K562 (cell line): ENCODE measurements around the gene RALB.

Experiments
- CTCF ChIP-seq, 3 experiments: IDR thresholded peaks in 2 of 3; conservative IDR thresholded peaks in 1 of 3; 2 replicates each; pipeline ENCODE4 v1.5.1; 2011 to 2012; ENCODE audit warnings: low read length in 3 of 3, mild to moderate bottlenecking in 3 of 3, control low read depth in 2 of 3, improper control_type of control experiment in 1 of 3, inconsistent platforms in 1 of 3, low read depth in 1 of 3, mixed read lengths in 1 of 3, moderate library complexity in 1 of 3; ENCODE audit not compliant: insufficient read depth in 2 of 3
- EP300 ChIP-seq: IDR thresholded peaks from 2 replicates; pipeline ENCODE4 v1.6.1; 2012; ENCODE audit warnings: low read length, improper control_type of control experiment
- FOSL1 ChIP-seq: fragments of 200-800 bp; sonication (Bioruptor generic); conservative IDR thresholded peaks from 2 replicates; pipeline ENCODE4 v1.6.1; 2016; ENCODE audit warnings: missing genetic modification characterization, missing compliant biosample characterization
- RFX5 ChIP-seq: IDR thresholded peaks from 2 replicates; pipeline ENCODE4 v1.6.1; 2011; ENCODE audit warnings: low read depth, mild to moderate bottlenecking, improper control_type of control experiment, low read length
- ZBTB1 ChIP-seq: sonication (generic); formaldehyde crosslinking; IDR thresholded peaks from 2 replicates; pipeline ENCODE4 v1.8.1; 2023; ENCODE audit warnings: missing genetic modification reagents, low read depth, mild to moderate bottlenecking, borderline replicate concordance

GRCh38 chr2:120330946-120331822, 78.5 kb downstream of the RALB start:
- TF ChIP-seq CTCF (IDR thresholded peaks at IDR 0.05 in 2 of 3, conservative IDR thresholded peaks at IDR 0.05 in 1 of 3; ENCODE audit: insufficient read depth in 2 of 3, low read depth in 1 of 3, low read length in 3 of 3) (no peak), EP300 (no peak), RFX5 (no peak), FOSL1 (tag) (no peak), ZBTB1 (no peak)
